HG02678 (cell line): ENCODE data around the gene HS1BP3.

ENCODE experiments used
- ATAC-seq: cut with Tn5 transposase; IDR thresholded peaks from one replicate; pipeline ENCODE4 v1.9.1; 2021; ENCODE audit warnings: mild to moderate bottlenecking, moderate library complexity; ENCODE audit not compliant: unreplicated experiment

The HS1BP3 gene

GRCh38 chr2:20589975-20590703 lies 60.8 kb downstream of the HS1BP3 start:
- ATAC-seq, result no peak

GRCh38 chr2:20588918-20589871 lies 61.7 kb downstream of the HS1BP3 start:
- no peak for ATAC-seq

- ATAC-seq, result no peak
These were observed 64.9 kb downstream of the HS1BP3 start for GRCh38 chr2:20585710-20586594.

GRCh38 chr2:20585359-20585709 lies 65.6 kb downstream of the HS1BP3 start:
- ATAC-seq, result no peak

- no peak for ATAC-seq
These were observed 66.2 kb downstream of the HS1BP3 start for GRCh38 chr2:20584399-20585358.

GRCh38 chr2:20584045-20584398 lies 66.9 kb downstream of the HS1BP3 start:
- ATAC-seq, result no peak

- no peak for ATAC-seq
These were observed 67.4 kb downstream of the HS1BP3 start for GRCh38 chr2:20583425-20583881.

- no peak for ATAC-seq
These were observed 68.2 kb downstream of the HS1BP3 start for GRCh38 chr2:20582600-20583221.

GRCh38 chr2:20580690-20581437 lies 70.0 kb downstream of the HS1BP3 start:
- no peak for ATAC-seq

- ATAC-seq, result no peak
These were observed 71.0 kb downstream of the HS1BP3 start for GRCh38 chr2:20579866-20580265.

- peak; percentile 69 for ATAC-seq
These were observed 71.7 kb downstream of the HS1BP3 start for GRCh38 chr2:20578895-20579825.

GRCh38 chr2:20578266-20578894 lies 72.5 kb downstream of the HS1BP3 start:
- no peak for ATAC-seq

- no peak for ATAC-seq
These were observed 73.2 kb downstream of the HS1BP3 start for GRCh38 chr2:20577495-20578235.

- peak; percentile 72 for ATAC-seq
These were observed 74.2 kb downstream of the HS1BP3 start for GRCh38 chr2:20576598-20577115.

GRCh38 chr2:20575935-20576597 lies 74.8 kb downstream of the HS1BP3 start:
- ATAC-seq, result no peak

- ATAC-seq, result no peak
These were observed 75.5 kb downstream of the HS1BP3 start for GRCh38 chr2:20575414-20575813.
